GM23338 (cell line): Measurements from ENCODE around the gene STAT4. TPM values are rescaled to one million over a fixed set of nuclear protein-coding genes. Genes with fewer than 3 reads are reported as not detected.

Source experiments
- ATAC-seq: fragments of 200-7000 bp; cut with Tn5 transposase; 3 replicates; pipeline ENCODE4 v1.9.1; 2020
- DNase-seq: peaks from one replicate; pipeline ENCODE4 v3.0.0-alpha.2; 2015; ENCODE audit warnings: low spot score
- H2AFZ ChIP-seq: fragments of 200-600 bp; sonication (generic); 2 replicates; pipeline ENCODE4 v1.8.0; 2016; ENCODE audit warnings: antibody characterized with exemption, mild to moderate bottlenecking, moderate library complexity
- H3F3A ChIP-seq: fragments of 200-600 bp; sonication (generic); replicated peaks from 2 replicates; pipeline ENCODE4 v1.8.0; 2017; ENCODE audit warnings: antibody characterized with exemption, mixed run types, low read depth
- H3K27ac ChIP-seq: fragments of 200-600 bp; sonication (generic); 2 replicates; pipeline ENCODE4 v1.6.1; 2016; ENCODE audit warnings: low read depth
- H3K27me3 ChIP-seq: fragments of 200-600 bp; sonication (generic); 2 replicates; pipeline ENCODE4 v1.8.0; 2016; ENCODE audit warnings: mild to moderate bottlenecking, mixed run types, moderate library complexity; ENCODE audit not compliant: insufficient read depth
- H3K36me3 ChIP-seq: fragments of 200-600 bp; sonication (generic); 2 replicates; pipeline ENCODE4 v1.8.0; 2016; ENCODE audit warnings: mild to moderate bottlenecking; ENCODE audit not compliant: insufficient read depth
- H3K4me1 ChIP-seq: fragments of 200-600 bp; sonication (generic); 2 replicates; pipeline ENCODE4 v1.8.0; 2016; ENCODE audit warnings: mild to moderate bottlenecking, moderate library complexity; ENCODE audit not compliant: insufficient read depth
- H3K4me2 ChIP-seq: fragments of 200-600 bp; sonication (generic); 2 replicates; pipeline ENCODE4 v1.7.1; 2017; ENCODE audit warnings: mixed run types
- H3K4me3 ChIP-seq: fragments of 200-600 bp; sonication (generic); 2 replicates; pipeline ENCODE4 v1.6.1; 2016; ENCODE audit warnings: mixed run types
- H3K79me2 ChIP-seq: fragments of 200-600 bp; sonication (generic); replicated peaks from 2 replicates; pipeline ENCODE4 v1.8.0; 2017; ENCODE audit warnings: mild to moderate bottlenecking; ENCODE audit not compliant: insufficient read depth
- H3K9me2 ChIP-seq: fragments of 200-600 bp; sonication (generic); 2 replicates; pipeline ENCODE4 v1.8.0; 2017; ENCODE audit not compliant: insufficient read depth
- H4K20me1 ChIP-seq: fragments of 200-600 bp; sonication (generic); replicated peaks from 2 replicates; pipeline ENCODE4 v1.8.0; 2017; ENCODE audit warnings: mild to moderate bottlenecking; ENCODE audit not compliant: insufficient read depth
- H3K27ac Mint-ChIP-seq: 2 replicates; pipeline ENCODE4 v1.8.0; 2020; ENCODE audit warnings: inconsistent platforms, mild to moderate bottlenecking, moderate library complexity, mixed read lengths
- H3K27me3 Mint-ChIP-seq: 3 replicates; pipeline ENCODE4 v1.8.0; 2022; ENCODE audit warnings: low read depth, mild to moderate bottlenecking, moderate library complexity, mixed read lengths, inconsistent platforms; ENCODE audit not compliant: insufficient read depth, poor library complexity
- H3K36me3 Mint-ChIP-seq: 3 replicates; pipeline ENCODE4 v1.8.0; 2021; ENCODE audit warnings: low read depth, mild to moderate bottlenecking, inconsistent platforms, moderate library complexity, mixed read lengths
- H3K4me1 Mint-ChIP-seq: 3 replicates; pipeline ENCODE4 v1.8.0; 2020; ENCODE audit warnings: mild to moderate bottlenecking, inconsistent platforms, mixed read lengths
- H3K4me3 Mint-ChIP-seq: 3 replicates; pipeline ENCODE4 v1.8.0; 2021; ENCODE audit warnings: moderate library complexity, mild to moderate bottlenecking, inconsistent platforms, mixed read lengths
- H3K9me3 Mint-ChIP-seq: 3 replicates; pipeline ENCODE4 v1.8.0; 2020; ENCODE audit warnings: moderate library complexity, mild to moderate bottlenecking, inconsistent platforms, mixed read lengths
- CTCF ChIP-seq, 2 experiments: fragments of 200-600 bp in 1 of 2; sonication (generic) in 1 of 2; conservative IDR thresholded peaks; 2 replicates each; pipeline versions ENCODE4 v1.5.1 to v1.6.1; 2016 to 2017; ENCODE audit warnings: antibody characterized with exemption in 2 of 2, low read depth in 2 of 2, mild to moderate bottlenecking in 2 of 2, moderate library complexity in 1 of 2
- ETS1 ChIP-seq: IDR thresholded peaks from 2 replicates; pipeline ENCODE4 v1.6.1; 2016; ENCODE audit warnings: antibody characterized with exemption
- EZH2 ChIP-seq: fragments of 200-600 bp; sonication (generic); IDR thresholded peaks from one replicate; pipeline ENCODE4 v1.8.0; 2017; ENCODE audit warnings: antibody characterized with exemption, mild to moderate bottlenecking, low read depth; ENCODE audit not compliant: unreplicated experiment
- REST ChIP-seq: IDR thresholded peaks from one replicate; pipeline ENCODE4 v1.6.1; 2018; ENCODE audit warnings: antibody characterized with exemption; ENCODE audit not compliant: unreplicated experiment
- ZNF462 ChIP-seq: fragments of 250-450 bp; sonication (Bioruptor Pico); IDR thresholded peaks from 2 replicates; pipeline ENCODE4 v1.5.0; 2020; ENCODE audit warnings: mild to moderate bottlenecking, moderate library complexity
- polyA plus RNA-seq: library from polyadenylated mRNA; unstranded; fragments of >200 nt; fragmentation: Nextera tagmentation; extraction: Ambion mirVana; gene quantifications from 2 replicates; pipeline ENCODE4 v1.2.1, GENCODE V29; 2016
- total RNA-seq: library from RNA; depleted of rRNA; stranded (reverse); fragments of >200 nt; shearing (Covaris generic); gene quantifications from 2 replicates; pipeline ENCODE4 v1.2.3, GENCODE V29; 2014

STAT4 gene
- total and polyA plus RNA-seq, 2 experiments from 2014 or later = 0.52 to 0.86 TPM

GRCh38 chr2:191155608-191156071 is 4.8 kb upstream of the STAT4 start:
- Histone ChIP-seq H3K36me3 (no peaks in the 10 kb centered on the region), H3K9me2 (peaks cover 4% of the 10 kb centered on the region; the same call in 1 of the 2 replicates), H3K79me2 (no peaks in the 10 kb centered on the region), H3K4me2 (no peak overlapping the region), H3K27me3 (peaks cover under 1% of the 10 kb centered on the region; the same call in 1 of the 2 replicates), H3K27ac (no peak overlapping the region), H2AFZ (no peak overlapping the region), H3K4me1 (no peaks in the 10 kb centered on the region), H3K4me3 (no peak overlapping the region), H4K20me1 (no peaks in the 10 kb centered on the region), H3F3A (no peaks in the 10 kb centered on the region)
- peak; percentile 54 to 61 for TF ChIP-seq CTCF (conservative IDR thresholded peaks at IDR 0.05; ENCODE audit: low read depth in 2 of 2)
- TF ChIP-seq ZNF462 (CRISPR knock-in tag) = no peak
- Mint-ChIP-seq H3K4me3 (no peak overlapping the region), H3K27ac (no peak overlapping the region), H3K36me3 (no peaks in the 10 kb centered on the region), H3K4me1 (peaks cover 8% of the 10 kb centered on the region), H3K27me3 (peaks cover 4% of the 10 kb centered on the region), H3K9me3 (no peaks in the 10 kb centered on the region)
- DNase-seq = no peak
- ATAC-seq = no peak

GRCh38 chr2:191153716-191154115 is 2.9 kb upstream of the STAT4 start:
- no peaks in the 10 kb centered on the region for H4K20me1 ChIP-seq
- H3K4me3 ChIP-seq = no peak overlapping the region
- no peak for ATAC-seq
- no peak for TF ChIP-seq EZH2
- TF ChIP-seq REST = no peak
- TF ChIP-seq ETS1 = no peak

More at GRCh38 chr2:191153716-191154115, 2.9 kb upstream of the STAT4 start:
- H3F3A ChIP-seq = no peaks in the 10 kb centered on the region
- H3K36me3 Mint-ChIP-seq = no peaks in the 10 kb centered on the region
- H3K27ac ChIP-seq = no peak overlapping the region
- no peaks in the 10 kb centered on the region for H3K79me2 ChIP-seq
- peaks cover 4% of the 10 kb centered on the region for H3K27me3 Mint-ChIP-seq
- H3K4me3 Mint-ChIP-seq = no peak overlapping the region
- H3K4me1 ChIP-seq = no peaks in the 10 kb centered on the region
- no peaks in the 10 kb centered on the region for H3K9me2 ChIP-seq
- DNase-seq = no peak
- no peak overlapping the region for H3K27ac Mint-ChIP-seq
- H3K27me3 ChIP-seq = peaks cover 18% of the 10 kb centered on the region
- H3K4me2 ChIP-seq = no peak overlapping the region
- no peaks in the 10 kb centered on the region for H3K9me3 Mint-ChIP-seq
- H3K36me3 ChIP-seq = no peaks in the 10 kb centered on the region
- H3K4me1 Mint-ChIP-seq = peaks cover 8% of the 10 kb centered on the region
- H2AFZ ChIP-seq = no peak overlapping the region
